ENCODE results near the gene FGFR2.

FGFR2 gene

DNA sequence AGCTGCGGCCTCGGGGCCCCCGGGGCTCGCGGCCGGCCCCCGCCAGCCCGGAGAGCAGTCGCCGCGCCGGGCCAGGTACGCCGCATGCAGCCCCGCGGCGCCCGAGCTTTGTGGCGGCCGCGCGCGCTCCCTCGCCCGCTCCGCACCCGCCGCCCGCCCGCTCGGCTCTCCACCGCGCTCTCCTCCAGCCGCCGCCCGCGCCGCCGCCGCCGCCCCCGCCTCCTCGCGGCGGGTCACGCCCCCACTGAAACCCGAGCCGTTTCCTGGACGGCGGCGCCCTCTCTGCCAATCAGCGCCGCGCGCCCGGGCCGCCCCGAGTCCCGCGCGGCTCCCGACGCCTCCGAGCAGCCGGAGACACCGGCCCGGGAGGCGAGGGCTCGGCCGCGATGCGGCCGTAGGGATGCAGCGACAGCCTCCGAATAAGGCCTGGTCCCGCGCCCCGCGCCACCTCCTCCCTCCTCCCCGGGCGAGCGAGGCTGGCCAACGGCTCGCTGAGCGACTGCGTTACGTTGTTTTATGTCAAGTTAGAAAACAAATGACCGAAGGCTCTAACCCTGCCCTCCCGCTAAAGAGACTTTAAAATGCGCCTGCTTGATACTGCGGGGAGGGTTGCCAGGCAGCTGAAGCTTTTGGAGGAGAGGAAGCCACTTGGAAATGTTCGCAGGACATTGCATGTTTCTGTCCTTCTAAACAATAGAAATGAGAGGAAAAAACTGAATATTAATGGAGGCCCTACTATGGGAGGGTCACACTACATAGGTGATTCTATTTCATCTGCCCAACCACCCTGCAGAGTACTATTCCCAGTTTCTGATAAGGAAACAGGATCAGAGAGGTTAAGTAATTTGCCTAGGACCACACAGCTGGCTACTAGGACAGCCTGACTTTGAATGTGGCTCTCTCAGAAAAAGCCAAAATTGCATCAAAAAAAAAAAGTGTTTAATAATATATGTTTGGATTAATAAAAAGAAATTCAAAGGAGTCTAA lies at the start of gene FGFR2:
FGFR2 (minus strand) TSS at position 182 of the 987 bp plus-strand sequence. CDS start 4,627 bp downstream, outside the sequence.
- peak; percentile 49 for DNase-seq

DNA sequence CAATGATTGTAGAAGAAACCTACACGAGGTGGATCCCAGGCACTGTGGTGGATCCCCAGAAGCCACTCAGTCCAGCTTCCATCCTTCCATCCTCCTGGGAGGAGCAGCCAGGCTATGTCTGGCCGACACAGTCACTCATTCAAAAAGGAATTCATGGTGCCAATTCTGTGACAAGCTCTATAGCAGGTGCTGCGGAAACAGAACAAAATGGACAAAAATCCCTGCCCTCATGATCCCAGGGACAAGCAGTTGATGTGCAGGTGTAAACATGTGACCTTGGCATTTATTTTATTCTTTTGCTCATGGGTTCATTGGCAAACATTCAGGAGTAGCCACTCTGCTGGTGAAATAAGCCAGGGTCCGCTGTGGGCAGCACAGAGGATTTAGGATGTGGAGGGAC lies 49.2 kb upstream of the FGFR2 start:
- DNase-seq, result no peak

DNA sequence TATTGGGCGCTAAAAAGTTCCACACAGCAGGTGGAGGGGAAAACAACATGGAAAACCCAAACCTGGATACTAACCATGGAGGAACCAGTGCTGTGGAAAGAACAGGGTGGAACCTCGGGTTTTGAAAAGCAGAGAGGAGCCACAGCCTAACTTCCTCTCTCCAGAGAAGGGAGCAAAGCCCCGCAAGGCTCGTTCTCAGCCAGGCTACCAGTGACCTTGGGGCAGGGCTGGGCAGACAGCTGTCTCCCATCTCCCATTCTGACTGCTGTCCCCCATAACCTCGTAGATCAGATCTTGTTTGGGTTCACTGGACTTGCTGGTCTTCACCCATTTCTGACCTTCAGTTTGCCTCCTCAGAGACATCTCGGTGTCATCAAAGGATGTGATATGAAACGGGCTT lies 47.5 kb upstream of the FGFR2 start:
- DNase-seq, result no peak

DNA sequence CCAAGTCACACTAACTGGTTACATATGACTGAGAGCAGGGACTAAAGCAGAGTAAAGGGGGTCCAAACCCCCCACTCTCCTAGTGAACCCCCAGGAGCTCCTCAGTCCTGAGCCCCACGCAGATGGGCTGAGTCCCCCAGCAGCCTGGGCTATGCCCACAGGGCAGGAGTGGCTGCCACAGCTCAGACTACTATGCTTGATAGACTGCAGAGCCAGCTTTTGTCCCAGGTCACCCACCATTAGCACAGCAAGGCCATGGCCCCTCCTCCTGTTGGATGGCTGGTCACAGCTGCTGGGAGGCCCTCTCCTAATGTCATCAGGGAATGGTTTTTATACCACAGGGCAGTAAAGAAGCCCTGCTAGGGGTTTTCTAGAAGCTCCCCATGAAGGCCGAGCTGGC lies 46.3 kb upstream of the FGFR2 start:
- DNase-seq, result no peak

DNA sequence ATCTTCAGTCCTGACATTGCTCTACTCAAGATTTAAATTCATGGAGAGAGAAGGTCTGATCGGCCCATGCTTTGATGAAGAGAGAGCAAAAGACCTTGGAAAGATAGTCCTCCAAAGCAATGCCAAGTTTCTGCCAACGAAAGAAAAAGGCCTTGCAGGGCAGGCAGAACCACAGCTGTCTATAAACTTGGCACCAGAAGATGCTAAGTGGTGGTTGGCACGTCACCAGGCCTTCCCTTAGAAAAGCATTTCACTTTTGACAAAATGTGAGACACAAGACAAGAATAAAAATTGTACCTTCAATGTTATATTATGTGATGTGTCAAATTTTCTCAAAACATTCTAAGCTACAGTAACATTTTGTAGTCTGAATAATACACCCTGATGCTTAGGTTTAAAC lies 42.0 kb upstream of the FGFR2 start:
- no peak for DNase-seq

DNA sequence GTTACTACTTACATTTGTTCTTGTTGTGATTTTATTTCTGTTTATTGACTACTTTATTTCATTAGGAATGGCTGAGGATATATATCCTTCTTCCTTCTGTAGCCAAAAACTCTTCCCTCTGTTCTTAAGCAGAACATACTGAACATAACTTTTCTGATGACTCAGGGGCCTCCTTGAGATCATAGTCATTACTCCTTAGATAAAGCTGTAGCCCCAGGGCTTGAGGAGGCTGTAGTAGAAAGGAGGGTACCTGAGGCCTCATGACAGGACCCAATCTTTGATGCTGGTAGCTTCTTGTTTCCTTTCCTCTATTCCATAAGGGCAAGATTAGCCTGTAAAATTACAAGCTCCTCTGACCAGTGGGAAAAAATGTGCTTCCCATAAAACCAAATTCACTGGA lies 41.2 kb upstream of the FGFR2 start:
- no peak for DNase-seq

DNA sequence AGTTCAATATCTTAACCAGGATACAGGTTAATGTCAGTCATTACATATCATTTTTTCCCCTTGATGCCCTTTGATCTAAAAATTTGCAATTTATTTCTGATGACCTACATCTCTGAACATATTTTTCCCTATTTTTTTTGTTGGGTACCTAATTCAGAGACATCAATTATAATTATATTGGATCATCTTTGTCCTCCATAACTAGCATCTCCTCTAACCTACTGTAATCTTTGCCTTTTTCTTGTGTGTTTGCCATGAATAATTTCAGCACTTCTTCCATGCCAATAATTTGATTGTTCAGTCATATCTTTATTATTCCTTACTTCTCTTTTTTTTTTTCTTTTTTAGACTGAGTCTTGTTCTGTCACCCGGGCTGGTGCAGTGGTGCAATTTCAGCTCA lies 39.2 kb upstream of the FGFR2 start:
- no peak for DNase-seq

DNA sequence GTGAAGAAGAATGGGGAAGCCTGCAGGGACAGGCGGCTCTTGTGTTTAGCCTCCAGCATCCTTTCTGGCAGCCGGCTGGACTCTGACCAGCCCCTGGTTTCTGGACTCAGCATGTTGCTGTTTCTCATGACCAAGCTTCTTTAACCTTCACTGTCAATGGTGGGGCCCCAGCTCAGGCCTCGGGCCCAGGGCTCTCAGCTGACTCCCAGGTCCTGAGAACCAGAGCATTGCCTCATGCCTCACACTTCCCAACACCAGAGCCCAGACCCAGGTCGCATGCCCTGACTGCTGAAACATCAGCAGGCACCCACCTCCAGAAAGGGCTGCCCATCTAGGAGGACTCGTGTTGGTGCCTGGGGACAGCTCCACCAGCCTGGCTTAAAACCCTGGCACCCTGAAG lies 34.8 kb upstream of the FGFR2 start:
- DNase-seq, result no peak

DNA sequence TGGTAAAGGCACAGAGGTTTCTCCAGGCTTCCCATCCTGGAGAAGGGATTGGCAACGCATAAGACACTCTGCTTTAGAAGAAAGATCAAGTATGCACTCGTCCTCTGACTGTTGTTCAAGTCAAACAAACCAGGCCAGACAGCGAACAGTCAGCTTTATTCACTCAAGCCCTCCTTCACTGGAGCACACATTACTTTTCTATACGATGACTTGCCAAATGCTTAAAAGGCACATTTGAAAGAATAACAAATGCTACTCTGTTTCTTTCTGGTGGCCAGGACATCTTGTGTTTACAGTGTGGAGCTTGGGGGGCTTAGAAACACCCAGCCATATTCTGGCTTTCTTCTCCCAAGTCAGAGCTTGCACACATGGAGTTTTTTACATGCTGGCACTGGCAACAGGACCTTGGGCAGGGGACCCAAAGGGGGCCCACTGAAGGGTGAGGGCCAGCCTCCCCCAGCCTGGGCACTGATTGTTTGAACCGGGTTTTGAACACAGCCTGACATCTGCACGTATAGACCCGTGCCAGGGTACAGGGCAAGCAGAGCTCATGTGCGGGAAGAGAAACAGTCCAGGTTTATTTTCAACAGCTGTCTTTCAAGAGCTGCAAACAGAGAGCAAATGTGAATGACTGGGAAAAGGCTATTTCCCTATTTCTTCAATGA lies 33.3 kb upstream of the FGFR2 start:
- DNase-seq, result no peak

DNA sequence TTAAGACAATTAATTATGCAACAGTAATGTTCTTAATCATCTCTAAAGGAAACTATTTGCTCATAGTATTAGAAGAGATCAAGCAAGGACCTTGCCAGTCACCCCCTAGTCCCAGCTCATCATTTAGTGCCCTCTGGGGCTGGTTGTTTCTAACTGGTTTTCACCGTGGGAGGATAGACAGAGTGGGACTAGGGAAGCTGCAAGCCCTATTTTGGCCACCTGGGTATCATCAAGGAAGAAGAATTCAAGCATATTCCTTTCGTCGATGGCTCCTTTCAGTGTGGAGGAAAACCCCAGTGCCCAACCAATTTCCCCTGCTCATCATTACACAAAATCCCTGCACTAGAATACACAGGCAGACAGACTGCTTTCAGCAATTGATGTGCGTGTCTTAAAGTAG lies 30.6 kb upstream of the FGFR2 start:
- DNase-seq, result no peak

DNA sequence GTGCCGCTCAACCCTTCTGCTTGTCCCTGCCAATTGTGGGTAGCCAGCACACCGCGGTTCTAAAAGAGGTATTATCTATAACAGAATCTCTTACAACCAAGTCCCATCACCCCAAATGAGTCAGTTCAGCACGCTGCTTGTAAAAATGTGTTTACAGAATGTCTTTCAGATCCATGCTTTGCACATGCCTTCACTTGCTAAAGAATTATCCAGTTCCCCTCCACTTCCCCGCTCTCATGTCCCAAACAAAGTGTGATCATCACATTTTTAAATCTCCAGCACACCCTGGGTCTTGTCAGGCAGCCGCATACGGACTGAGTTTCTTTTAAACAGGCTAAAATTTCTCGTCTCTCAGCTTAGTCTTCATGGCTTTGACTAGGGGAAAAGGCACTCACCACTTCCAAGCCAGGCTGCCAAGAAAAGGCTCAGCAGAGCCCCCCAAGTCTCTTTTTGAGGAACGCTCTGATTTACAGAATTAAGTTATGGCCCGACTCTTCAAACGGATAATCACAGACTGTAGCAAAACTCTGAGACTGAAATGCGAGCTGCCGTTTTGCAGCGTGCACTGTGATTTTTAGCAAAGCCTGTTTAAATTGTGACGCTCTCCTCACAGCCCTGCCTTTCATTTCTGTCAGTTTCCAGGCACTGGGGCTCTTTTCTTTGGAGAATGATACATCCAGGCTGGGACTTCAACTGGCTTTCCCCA lies 29.8 kb upstream of the FGFR2 start:
- no peak for DNase-seq

DNA sequence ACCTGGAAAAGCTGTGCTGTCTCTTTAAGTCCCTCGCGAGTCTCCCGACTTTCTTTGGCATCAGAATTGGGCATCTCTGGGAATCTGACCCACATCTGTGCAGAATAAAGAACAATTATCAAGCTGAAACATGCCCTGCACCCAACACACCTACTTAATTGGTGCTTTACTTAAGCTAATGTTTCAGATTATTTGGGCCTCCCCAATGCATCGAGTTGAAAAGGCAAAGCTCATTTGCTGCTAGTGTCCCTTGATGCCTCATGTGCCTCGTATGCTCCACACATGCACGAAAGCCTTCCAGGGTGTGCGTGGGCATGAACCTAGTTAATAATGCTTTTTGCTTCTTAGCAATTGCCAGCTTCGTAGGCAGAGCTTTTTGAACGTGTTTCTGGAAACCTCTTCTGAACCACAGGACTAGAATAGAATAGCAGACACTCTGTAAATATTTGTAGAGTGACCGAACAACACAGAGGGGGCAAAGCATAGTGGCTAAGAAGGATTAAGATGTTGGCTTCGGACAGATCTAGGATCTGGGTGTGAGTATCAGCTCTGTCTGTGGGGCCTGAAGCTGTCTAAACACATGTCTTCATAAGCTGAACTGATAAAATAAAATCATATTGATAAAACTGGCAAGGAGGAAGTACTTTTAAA lies 26.7 kb upstream of the FGFR2 start:
- DNase-seq, result no peak

DNA sequence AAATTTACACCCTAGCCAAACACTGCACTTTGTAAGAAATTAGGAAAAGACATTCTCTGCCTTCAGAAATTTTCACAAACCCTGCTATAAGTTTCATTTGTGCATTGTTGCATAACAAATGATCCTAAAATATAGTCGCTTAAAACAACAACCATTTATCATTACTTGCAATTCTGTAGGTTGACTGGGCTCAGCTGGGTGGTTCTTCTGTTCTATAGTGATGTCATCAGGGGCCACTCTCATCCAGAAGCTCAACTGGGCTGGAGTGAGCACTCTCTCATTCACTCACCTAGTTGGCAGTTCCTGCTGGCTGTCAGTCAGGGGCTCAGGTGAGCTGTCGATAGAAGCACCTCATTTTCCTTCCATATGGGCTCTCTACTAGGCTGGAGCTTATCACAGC lies 20.7 kb upstream of the FGFR2 start:
- no peak for DNase-seq

DNA sequence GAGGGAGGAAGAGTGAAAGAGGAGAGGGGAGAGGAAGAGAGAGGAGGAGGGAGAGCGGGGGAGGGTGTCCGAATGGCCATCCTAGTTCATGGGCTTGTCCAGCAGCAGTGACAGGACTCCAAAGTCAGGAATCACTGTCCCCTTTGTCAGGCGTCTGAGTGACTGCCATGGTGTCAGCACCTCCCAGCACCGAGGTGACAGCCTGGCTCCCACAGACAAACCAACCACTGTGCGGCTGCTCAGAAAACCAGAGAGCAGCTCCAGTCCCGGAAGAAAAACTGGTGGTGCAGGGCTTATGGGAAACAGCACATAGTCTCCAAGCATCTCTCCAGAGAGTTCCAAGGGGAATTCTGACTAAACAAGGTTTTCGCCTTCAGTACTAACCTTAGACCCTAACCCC lies 18.9 kb upstream of the FGFR2 start:
- no peak for DNase-seq

DNA sequence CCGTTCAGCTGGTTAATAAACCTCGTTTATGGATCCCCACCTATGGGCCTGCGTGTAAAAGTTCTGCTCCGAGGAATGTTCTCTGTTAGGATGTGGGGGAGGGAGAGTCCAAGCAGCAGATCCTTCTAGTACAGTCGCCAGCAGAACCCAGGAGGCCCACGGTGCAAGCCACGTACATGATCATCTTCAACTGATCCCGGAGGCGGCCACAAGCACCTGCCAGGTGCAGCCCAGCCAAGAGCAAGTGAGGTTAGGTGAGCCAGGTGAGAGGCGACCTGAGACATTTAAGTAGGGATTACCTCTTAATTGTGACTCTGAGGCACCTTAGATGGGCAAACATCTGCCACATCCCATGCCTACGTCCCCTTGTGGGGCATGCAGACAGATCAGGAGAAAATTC lies 18.0 kb upstream of the FGFR2 start:
- DNase-seq, result no peak

DNA sequence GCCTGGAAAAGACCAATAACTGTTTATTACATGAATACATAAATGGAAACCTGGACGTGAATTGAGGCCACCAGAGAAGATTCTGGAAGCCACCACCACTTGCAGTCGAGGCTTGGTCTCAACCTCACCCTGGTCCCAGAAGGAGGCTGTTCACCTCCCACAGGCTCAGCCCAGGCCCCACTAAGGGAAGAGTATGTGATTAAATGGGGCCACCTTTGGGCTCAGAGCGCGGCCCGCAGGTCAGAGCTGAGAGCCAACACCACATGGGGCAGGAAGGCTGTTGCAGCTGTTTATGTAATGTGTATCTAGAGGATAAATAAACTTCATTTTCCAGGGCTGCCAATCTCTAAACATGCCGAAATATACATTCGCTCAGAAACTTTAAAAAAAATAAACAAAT lies 17.6 kb upstream of the FGFR2 start:
- no peak for DNase-seq

DNA sequence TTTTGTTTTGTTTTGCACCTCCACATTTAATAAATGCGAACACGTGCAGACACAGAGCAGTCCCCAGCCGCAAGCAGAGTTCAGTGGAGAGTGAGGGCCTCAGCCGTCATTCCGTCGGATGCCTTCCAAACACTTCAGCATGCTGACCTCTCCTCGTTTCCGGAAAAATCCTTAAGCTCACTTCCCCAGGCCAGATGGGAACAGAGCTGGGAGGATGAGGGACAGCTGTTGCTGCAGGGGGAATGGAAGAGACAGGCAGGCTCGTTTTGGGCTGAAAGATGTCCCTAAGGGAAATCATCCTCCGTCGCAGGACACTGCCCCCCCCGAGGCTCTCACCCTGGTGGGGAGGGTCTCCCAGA lies 17.2 kb upstream of the FGFR2 start:
- no peak for DNase-seq

DNA sequence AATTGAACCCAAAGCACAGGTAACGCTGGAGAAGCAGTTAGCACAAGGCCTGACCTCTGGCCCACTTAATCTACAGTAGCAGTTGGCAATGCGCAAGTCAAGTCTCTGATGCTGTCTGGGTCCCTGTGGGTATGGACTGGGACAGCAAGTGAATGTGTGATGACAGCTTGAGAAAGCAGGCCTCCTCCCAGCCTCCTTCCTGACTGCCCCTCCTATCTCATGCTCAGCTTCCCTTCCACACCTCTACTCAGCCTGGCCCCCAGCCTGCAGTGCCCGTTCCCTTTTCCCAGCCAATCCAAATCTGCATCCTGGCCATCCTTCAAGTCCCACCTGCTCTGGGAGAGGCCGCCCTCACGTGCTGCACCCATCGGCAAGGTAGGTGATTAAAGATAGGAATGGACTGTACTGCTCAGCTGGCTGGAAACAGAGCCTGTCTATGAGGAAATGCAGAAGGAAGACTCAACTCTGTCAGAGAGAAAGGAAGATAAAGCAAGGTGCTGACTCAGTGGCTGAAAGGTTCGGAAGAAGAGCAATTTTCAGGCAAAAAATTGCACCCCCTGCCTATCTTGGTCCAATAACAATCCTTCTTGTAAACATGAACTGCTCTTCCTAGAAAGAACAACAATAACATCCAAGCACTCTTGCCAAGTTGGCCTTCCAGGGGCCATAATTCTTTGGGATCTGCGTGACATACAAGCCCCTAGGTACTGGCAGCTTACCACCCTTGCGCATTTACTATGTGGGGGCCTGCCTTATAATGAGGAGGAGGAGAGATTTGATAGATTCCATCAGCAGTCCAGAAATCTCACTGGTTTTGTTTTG lies 16.6 kb upstream of the FGFR2 start:
- DNase-seq, result no peak

DNA sequence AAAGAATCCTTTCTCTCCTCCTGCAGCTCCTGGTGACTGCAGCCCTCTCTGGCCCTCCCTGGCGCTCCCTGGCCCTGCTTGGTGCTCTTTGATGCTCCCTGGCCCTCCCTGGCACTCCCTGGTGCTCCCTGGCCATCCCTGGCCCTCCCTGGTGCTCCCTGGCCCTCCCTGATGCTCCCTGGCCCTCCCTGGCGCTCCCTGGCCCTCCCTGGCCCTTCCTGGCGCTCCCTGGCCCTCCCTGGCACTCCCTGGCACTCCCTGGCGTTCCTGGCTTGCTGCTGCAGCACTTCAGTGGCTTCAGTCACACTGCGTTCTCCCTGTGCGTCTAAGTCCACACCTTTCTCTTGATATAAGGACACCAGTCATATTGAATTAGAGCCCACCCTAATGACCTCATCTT lies 15.2 kb upstream of the FGFR2 start:
- no peak for DNase-seq

DNA sequence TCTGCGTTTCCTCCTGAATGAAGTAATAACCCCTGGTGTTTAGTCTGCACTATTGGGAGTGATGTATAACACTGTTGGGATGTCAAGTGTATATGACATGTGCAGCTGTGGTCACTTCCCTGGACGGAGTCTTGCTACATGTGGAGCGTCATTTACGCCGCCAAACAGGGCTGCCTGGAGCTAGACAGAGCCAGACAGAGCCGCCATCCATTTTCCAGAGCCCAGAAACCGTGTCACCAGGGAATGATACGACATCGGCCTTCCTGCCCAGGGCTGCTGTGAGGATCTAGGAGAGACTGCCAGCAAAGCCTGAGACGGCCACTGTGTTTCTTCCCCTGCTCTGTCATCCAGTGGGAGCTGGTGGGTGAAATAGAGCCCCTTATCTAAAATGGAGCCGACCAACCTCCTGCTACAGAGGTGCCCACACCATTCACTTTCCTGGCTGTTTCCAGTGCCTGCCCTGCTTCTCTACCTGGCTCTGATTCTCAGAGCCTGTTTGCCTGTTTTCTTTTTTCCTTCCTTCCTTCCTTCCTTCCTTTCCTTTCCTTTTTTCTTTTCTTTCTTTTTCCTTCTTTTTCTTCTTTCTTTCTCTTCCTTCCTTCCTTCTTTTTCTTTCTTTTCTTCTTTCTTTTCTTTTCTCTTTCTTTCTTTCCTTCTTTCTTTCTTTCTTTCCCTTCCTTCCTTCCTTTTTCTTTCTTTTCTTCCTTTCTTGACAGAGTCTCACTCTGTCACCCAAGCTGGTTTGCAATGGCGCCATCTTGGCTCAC lies 13.3 kb upstream of the FGFR2 start:
- no peak for DNase-seq

DNA sequence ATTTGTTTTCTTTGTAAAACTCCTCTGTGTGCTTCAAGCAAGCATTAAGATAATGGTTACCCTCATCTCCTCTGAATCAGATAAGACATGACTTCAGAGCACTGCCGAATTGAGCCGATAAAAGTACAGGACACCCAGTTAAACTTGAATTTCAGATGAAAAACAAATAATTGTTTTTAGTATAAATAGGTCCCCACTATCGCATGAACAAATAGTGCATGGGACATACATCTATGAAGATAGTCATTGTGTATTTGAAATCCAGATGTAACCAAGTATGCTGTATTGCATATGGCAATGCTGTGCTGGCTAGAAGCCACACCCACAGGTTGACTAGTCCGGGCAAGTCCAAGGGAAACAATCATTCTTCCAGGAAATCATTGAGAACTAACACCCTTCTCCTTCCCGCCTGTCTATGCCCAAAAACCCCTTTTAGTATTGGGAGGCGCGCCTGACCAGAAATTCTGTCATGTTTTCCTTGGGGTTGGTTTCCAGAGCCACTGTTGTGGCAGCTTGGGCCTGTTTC lies 12.6 kb upstream of the FGFR2 start:
- DNase-seq, result no peak

All from hematopoietic multipotent progenitor cell treated with erythropoietin and hydrocortisone succinate and interleukin-3 and kit ligand, for 8 days (in vitro differentiated cells).